Tibial artery (tissue), 4 donors: Measurements from ENCODE around the gene TUT1.

ENCODE experiments used
- DNase-seq, 2 donors: peaks; one replicate each; pipeline ENCODE4 v3.0.0-alpha.2; 2019
- H3K27ac ChIP-seq, 2 donors: fragments of 200-600 bp; sonication (generic) in 1 of 2; 1 replicate in 1 of 2; 2 replicates in 1 of 2; pipeline ENCODE4 v1.5.1; 2018 to 2019; ENCODE audit warnings: mild to moderate bottlenecking in 1 of 2
- H3K27me3 ChIP-seq, 2 donors: fragments of 200-600 bp; sonication (generic) in 1 of 2; one replicate each; pipeline versions ENCODE4 v1.5.1 to v1.6.0; 2016 to 2019
- H3K36me3 ChIP-seq, 3 donors: fragments of 200-600 bp; sonication (generic) in 2 of 3; one replicate each; pipeline ENCODE4 v1.5.1; 2016 to 2019; ENCODE audit warnings: mild to moderate bottlenecking in 2 of 3
- H3K4me1 ChIP-seq, 4 donors: fragments of 200-600 bp; sonication (generic) in 2 of 4; 1 replicate in 3 of 4; 2 replicates in 1 of 4; pipeline ENCODE4 v1.5.1; 2016 to 2019
- H3K4me3 ChIP-seq, 2 donors: fragments of 200-600 bp; sonication (generic) in 1 of 2; 1 replicate in 1 of 2; 2 replicates in 1 of 2; pipeline ENCODE4 v1.5.1; 2018 to 2019; ENCODE audit warnings: mild to moderate bottlenecking in 2 of 2
- H3K9me3 ChIP-seq, 3 donors: fragments of 200-600 bp; sonication (generic) in 1 of 3; one replicate each; pipeline ENCODE4 v1.5.1; 2016 to 2019
- intact Hi-C: fragments of 100-400 bp; cut with DNase I; formaldehyde crosslinking; loops from one replicate; pipeline ENCODE4 v1.15.0; 2023; ENCODE audit warnings: low total_unique reads
- TF ChIP-seq, protein P1 (sequence below), 2 experiments: fragments of 200-600 bp in 1 of 2; fragments of 450-650 bp in 1 of 2; IDR thresholded peaks; one replicate each; pipeline ENCODE4 v1.5.1; 2017 to 2019; ENCODE audit warnings: antibody characterized with exemption in 2 of 2, mild to moderate bottlenecking in 1 of 2, moderate library complexity in 1 of 2

The TUT1 gene

DNA sequence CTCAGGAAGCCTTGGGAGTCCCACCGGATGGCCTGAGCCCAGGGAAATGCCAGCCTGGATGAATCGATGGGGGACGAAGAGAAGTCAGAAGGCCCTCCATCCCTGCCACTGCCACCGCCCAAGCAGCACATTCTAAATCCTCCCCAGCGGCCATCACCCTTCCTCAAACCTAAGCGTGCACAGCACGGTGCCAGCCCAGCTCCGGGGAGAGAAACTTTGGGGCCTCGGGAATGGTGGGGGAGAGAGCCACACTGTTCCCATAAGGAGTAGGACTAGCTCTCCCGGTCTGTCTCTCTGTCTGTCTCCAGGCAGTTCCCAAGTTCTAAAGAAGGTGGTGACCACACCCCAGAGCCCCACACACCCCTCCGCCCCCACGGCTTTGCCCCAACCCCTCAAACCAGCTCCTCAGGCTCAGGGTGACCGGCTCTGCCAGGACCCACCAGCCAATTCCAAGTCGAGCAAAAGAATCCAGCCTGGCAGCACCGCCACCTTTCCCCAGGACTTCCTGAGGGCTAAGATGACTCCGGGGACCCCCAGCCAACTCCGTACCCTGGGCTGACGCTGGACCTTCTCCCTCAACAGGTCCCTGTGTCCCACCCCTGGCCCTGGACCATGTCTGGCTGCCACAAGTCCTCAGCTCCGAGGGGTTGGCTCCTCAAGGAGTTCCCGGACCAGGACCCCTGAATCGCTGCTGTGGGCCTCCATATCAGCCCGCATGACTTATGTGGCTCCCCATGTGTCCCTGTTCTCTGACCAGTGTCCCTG is 47.5 kb downstream of the TUT1 start:
- Histone ChIP-seq H3K36me3 (peaks cover 0 to 14% (median 0%) of the 10 kb centered on the region in 3 donors), H3K4me1 (peaks cover 5 to 77% (median 61%) of the 10 kb centered on the region in 4 donors), H3K27ac (peak overlapping the region; percentile 98), H3K9me3 (no peaks in the 10 kb centered on the region), H3K4me3 (peak overlapping the region; percentile 86 to 87), H3K27me3 (no peaks in the 10 kb centered on the region)
- TF ChIP-seq, protein P1, sequence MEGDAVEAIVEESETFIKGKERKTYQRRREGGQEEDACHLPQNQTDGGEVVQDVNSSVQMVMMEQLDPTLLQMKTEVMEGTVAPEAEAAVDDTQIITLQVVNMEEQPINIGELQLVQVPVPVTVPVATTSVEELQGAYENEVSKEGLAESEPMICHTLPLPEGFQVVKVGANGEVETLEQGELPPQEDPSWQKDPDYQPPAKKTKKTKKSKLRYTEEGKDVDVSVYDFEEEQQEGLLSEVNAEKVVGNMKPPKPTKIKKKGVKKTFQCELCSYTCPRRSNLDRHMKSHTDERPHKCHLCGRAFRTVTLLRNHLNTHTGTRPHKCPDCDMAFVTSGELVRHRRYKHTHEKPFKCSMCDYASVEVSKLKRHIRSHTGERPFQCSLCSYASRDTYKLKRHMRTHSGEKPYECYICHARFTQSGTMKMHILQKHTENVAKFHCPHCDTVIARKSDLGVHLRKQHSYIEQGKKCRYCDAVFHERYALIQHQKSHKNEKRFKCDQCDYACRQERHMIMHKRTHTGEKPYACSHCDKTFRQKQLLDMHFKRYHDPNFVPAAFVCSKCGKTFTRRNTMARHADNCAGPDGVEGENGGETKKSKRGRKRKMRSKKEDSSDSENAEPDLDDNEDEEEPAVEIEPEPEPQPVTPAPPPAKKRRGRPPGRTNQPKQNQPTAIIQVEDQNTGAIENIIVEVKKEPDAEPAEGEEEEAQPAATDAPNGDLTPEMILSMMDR (IDR thresholded peaks at IDR 0.05): no peak
- intact Hi-C loops: loop anchor here (5.0 to 10.0 kb wide), 4 partner anchors 37 to 147 kb away; partner anchors contain the start of gene TUT1
- DNase-seq: peak in 1 of 2 donors; percentile 69

DNA sequence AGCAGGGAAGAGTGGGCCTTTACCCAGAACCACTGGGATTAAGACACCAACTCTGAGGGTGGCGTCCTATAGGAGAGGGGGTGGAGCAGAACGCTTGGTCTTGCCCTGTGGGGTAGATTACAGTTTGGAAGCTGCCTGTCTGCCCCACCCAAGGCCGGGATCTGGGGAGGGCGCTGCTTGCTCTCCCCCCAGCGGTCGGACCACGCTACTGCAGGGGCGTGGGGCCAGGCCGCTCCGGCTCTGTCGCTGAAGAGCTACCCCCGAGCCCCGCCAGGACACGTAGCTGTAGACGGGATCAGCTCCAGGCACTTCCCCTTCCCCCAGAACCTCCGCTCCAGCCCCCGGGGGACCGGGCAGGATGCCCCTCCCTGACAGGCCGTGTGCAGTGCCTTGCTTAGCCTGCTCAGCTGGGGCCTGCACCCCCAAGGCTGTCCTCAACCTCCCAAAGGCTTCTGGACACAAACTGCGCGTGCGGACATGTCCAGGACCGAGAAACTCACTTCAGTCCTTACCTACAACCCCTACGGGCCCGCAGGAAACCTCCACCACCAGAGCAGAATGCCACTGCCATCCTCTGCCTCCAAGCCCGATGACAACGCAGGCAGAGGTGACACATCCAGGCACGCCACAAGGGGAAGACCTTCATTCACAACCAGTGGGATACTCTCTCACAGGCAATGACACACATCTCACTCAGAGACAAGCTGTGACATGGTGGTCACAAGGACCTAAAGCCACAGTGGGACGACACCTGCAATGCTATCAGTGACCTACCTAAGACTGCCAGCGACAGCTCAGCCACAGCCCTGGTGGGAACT is 48.4 kb downstream of the TUT1 start:
- intact Hi-C loops: loop anchor here (5.0 to 10.0 kb wide), 4 partner anchors 36 to 146 kb away; partner anchors contain the start of gene TUT1
- Histone ChIP-seq H3K9me3 (no peaks in the 10 kb centered on the region), H3K27me3 (no peaks in the 10 kb centered on the region), H3K36me3 (peaks cover 0 to 23% (median 9%) of the 10 kb centered on the region in 3 donors), H3K4me3 (peak overlapping the region; percentile 86 to 87), H3K27ac (peak overlapping the region; percentile 98), H3K4me1 (peaks cover 5 to 77% (median 61%) of the 10 kb centered on the region in 4 donors)
- TF ChIP-seq, protein P1 (IDR thresholded peaks at IDR 0.05): peak; percentile 99
- peak; percentile 73 to 90 for DNase-seq

DNA sequence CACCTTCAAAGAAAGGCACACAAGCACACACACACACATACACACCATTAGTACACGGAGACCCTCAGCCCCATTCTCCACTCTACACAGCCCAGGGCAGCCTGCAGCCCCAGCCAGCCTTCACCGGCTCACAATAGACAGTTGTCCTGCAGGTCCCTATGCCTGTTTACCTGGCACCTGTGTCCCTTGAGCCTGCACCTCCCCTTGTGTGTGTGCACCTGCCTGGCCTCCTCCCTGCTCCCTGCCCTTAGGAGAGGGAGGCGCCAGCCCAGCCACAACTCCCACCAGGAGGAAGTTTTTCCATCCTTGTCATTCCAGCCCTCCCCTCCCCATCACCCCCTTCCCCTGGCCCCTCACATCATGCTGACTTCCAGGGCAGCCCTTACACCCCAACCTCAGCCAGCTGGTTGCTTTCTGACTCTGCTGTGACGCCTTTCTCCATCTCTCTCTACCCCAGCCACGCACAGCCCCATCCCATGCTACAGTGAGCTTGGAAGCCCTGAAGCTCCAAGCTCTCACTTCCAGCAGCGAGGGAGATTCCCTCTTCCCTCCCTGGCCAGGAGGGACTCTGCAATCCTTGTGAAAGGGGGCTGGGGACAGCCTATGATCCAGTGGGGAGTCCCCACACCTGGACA is 49.1 kb downstream of the TUT1 start:
- H3K27me3 ChIP-seq: no peaks in the 10 kb centered on the region
- H3K4me3 ChIP-seq: peak overlapping the region; percentile 86 to 87
- peaks cover 5 to 77% (median 63%) of the 10 kb centered on the region in 4 donors for H3K4me1 ChIP-seq
- H3K36me3 ChIP-seq: peaks cover 0 to 28% (median 9%) of the 10 kb centered on the region in 3 donors
- no peaks in the 10 kb centered on the region for H3K9me3 ChIP-seq
- intact Hi-C loops: loop anchor here (5.0 to 10.0 kb wide), 4 partner anchors 35 to 145 kb away; partner anchors contain the start of gene TUT1
- H3K27ac ChIP-seq: peak overlapping the region; percentile 98
- DNase-seq: no peak
- TF ChIP-seq, protein P1 (IDR thresholded peaks at IDR 0.05): no peak

DNA sequence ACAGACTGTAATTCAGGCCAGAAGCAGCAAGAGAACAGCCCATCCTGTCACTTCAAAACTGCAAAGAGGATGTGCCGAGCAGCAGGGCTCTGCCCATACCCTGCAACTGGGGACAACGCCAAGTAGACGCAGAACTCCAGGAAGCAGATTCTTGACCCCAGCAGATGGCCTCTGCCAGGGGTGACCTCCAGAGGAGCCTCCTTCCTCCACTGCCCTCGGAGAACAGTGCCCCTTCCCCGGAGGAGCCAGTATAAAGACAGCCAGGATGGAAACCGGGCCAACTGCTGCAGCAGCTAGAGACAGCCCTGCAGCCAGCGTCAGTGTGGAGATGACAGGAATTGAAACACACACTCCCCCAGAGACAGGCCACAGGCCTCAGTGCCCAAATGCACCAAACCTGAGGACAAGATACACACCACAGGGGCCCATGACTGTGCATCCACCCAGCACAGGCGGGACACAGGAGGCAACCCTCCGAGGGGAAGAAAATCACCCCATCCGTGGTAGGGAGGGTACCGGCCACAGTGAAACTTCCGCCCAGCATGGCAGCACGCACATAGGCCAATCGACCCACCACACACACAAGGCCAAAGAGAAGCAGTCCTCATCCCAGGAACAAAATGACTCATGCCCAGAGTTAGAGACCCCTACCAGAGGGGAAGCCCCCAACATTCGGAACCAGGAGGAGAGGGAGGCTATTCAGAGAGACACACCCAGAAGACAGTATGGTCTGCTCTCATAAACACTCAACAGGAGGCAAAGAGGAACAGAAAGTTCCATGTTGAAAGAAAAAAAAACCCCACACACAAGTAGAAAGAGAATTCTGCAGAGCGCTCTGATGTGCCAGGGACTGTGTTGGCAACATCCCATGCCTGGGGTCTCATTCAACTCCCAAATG is 50.3 kb downstream of the TUT1 start:
- peak; percentile 47 to 70 for DNase-seq
- Histone ChIP-seq H3K4me3 (peak overlapping the region; percentile 86 to 87), H3K9me3 (no peaks in the 10 kb centered on the region), H3K27me3 (no peaks in the 10 kb centered on the region), H3K36me3 (peaks cover 3 to 36% (median 11%) of the 10 kb centered on the region in 3 donors), H3K27ac (peak overlapping the region; percentile 98), H3K4me1 (peaks cover 5 to 86% (median 75%) of the 10 kb centered on the region in 4 donors)
- intact Hi-C loops: loop anchor here (5.0 to 10.0 kb wide), 4 partner anchors 34 to 144 kb away; partner anchors contain the start of gene TUT1
- TF ChIP-seq, protein P1 (IDR thresholded peaks at IDR 0.05): no peak
